ENCODE measurements around the gene KLHL15.

GRCh38 chrX:24017674-24018073 is 9.3 kb downstream of the KLHL15 start:
- TF ChIP-seq CTCF (IDR thresholded peaks at IDR 0.05) (no peak), POLR2AphosphoS5 (IDR thresholded peaks at IDR 0.05) (no peak), POLR2A (IDR thresholded peaks at IDR 0.05) (no peak), EP300 (IDR thresholded peaks at IDR 0.05; ENCODE audit: low read depth) (no peak)
